Neural crest cell (in vitro differentiated cells): ENCODE measurements around the gene ARHGAP6. TPM values are rescaled to one million over a fixed set of nuclear protein-coding genes. Genes with fewer than 3 reads are reported as not detected.

ENCODE experiments used
- DNase-seq: peaks from one replicate; pipeline ENCODE4 v3.0.0; 2021; ENCODE audit warnings: low read depth, mixed read lengths, low spot score
- H3K27ac Mint-ChIP-seq: one replicate; pipeline ENCODE4 v1.8.0; 2021; ENCODE audit warnings: mild to moderate bottlenecking, mixed read lengths; ENCODE audit not compliant: unreplicated experiment
- H3K27me3 Mint-ChIP-seq: 2 replicates; pipeline ENCODE4 v1.8.0; 2021; ENCODE audit warnings: low read depth, mild to moderate bottlenecking, mixed read lengths
- H3K36me3 Mint-ChIP-seq: 2 replicates; pipeline ENCODE4 v1.8.0; 2021; ENCODE audit warnings: low read depth, mild to moderate bottlenecking, mixed read lengths
- H3K4me1 Mint-ChIP-seq: 2 replicates; pipeline ENCODE4 v1.8.0; 2021; ENCODE audit warnings: mixed read lengths
- H3K4me3 Mint-ChIP-seq: one replicate; pipeline ENCODE4 v1.8.0; 2021; ENCODE audit warnings: mild to moderate bottlenecking, mixed read lengths
- H3K9me3 Mint-ChIP-seq: 2 replicates; pipeline ENCODE4 v1.8.0; 2021; ENCODE audit warnings: mixed read lengths
- total RNA-seq: library from RNA; stranded (reverse); gene quantifications from 2 replicates; pipeline ENCODE4 v1.2.1, GENCODE V29; 2021
- TF ChIP-seq, protein P1 (sequence below): fragments of 200-600 bp; sonication (generic); conservative IDR thresholded peaks from 2 replicates; pipeline ENCODE4 v1.5.0; 2021; ENCODE audit warnings: antibody characterized with exemption, mild to moderate bottlenecking

ARHGAP6 gene
- total RNA-seq, 1 donor from 2014 or later = 2.7 TPM

DNA sequence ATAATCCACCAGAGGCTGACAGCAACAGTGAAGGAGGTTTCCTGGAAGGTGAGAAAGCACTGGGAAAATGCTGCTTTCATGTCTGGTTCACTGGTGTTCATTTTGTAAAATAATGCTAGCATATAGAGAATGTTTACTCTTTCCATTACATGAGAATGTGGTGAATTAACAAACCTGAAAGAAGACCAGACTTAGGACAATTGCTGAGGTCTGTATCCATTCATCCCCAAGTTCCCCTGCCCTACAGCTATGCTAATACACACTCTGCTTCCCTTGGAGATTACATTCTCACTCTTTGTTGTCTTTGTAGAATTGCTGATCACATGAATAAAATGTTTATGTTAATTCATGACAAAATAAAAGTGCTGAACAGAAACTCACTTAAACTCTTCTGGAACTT lies 99.5 kb downstream of the ARHGAP6 start:
- no peak for DNase-seq
- no peaks in the 10 kb centered on the region for H3K27me3 Mint-ChIP-seq
- H3K9me3 Mint-ChIP-seq = no peaks in the 10 kb centered on the region
- TF ChIP-seq, protein P1, sequence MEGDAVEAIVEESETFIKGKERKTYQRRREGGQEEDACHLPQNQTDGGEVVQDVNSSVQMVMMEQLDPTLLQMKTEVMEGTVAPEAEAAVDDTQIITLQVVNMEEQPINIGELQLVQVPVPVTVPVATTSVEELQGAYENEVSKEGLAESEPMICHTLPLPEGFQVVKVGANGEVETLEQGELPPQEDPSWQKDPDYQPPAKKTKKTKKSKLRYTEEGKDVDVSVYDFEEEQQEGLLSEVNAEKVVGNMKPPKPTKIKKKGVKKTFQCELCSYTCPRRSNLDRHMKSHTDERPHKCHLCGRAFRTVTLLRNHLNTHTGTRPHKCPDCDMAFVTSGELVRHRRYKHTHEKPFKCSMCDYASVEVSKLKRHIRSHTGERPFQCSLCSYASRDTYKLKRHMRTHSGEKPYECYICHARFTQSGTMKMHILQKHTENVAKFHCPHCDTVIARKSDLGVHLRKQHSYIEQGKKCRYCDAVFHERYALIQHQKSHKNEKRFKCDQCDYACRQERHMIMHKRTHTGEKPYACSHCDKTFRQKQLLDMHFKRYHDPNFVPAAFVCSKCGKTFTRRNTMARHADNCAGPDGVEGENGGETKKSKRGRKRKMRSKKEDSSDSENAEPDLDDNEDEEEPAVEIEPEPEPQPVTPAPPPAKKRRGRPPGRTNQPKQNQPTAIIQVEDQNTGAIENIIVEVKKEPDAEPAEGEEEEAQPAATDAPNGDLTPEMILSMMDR = no peak
- H3K27ac Mint-ChIP-seq = no peak overlapping the region
- no peaks in the 10 kb centered on the region for H3K36me3 Mint-ChIP-seq
- H3K4me3 Mint-ChIP-seq = no peak overlapping the region
- H3K4me1 Mint-ChIP-seq = no peaks in the 10 kb centered on the region

DNA sequence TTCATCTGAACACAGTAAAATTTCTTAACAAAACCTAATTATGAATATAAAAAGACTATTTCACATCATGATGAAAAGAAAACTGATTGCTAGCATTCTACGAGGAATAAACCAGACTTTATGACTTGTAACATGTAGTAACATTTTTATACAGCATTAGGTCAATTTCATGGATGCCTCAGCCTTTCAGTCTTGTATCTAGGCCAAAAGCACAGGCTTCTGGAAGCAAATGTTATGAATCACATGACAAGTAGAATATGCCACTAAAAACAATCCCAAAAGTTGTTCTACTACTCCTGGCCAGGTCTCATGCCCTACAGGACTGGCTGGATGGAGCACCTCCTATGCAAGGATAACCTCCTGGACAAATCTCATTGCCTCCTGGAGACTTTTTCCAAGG lies 101.2 kb downstream of the ARHGAP6 start:
- H3K36me3 Mint-ChIP-seq = no peaks in the 10 kb centered on the region
- no peak overlapping the region for H3K4me3 Mint-ChIP-seq
- no peaks in the 10 kb centered on the region for H3K4me1 Mint-ChIP-seq
- TF ChIP-seq, protein P1 = no peak
- no peak for DNase-seq
- H3K27ac Mint-ChIP-seq = no peak overlapping the region
- H3K9me3 Mint-ChIP-seq = no peaks in the 10 kb centered on the region
- H3K27me3 Mint-ChIP-seq = no peaks in the 10 kb centered on the region

DNA sequence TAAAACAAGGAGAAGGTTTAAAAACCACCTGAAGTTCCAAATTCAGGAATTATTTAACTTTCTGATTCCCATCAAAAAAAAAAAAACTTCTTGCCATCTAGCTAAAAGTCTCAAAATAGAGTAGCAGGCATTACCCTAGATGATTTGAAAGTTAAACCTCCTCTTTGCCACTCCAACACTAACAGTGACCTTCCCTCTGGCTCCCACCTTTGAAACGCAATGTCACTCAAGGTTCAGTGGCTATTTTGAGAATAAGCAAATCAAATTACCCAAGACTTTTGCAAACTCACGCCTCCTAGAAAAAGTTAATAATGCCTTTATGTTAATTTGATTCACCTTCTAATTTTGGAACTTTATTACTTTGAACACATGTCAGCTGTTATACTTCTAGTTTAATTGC lies 103.2 kb downstream of the ARHGAP6 start:
- no peaks in the 10 kb centered on the region for H3K27me3 Mint-ChIP-seq
- H3K4me1 Mint-ChIP-seq = no peaks in the 10 kb centered on the region
- no peak overlapping the region for H3K27ac Mint-ChIP-seq
- no peak overlapping the region for H3K4me3 Mint-ChIP-seq
- H3K9me3 Mint-ChIP-seq = peaks cover 10% of the 10 kb centered on the region
- no peak for DNase-seq
- TF ChIP-seq, protein P1 = no peak
- H3K36me3 Mint-ChIP-seq = no peaks in the 10 kb centered on the region

DNA sequence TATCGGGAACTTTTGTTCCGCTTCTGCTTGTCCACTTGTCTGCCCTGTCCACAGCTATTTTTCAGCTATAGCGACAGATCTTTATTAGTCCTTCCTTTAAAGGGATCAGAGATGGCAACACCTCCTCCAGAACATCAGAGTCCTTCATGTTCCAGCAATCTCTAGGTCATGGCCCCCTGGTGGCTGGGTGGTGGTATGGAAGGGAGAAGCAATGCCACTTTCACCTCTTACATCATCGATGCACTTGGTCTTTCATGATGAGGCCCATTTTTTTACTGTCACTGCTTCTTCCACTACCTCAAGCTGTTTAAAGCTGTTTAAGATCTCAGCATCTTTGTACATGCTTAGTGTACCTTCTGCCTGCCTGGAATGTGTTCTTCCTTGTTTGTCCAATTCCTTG lies 106.7 kb downstream of the ARHGAP6 start:
- Mint-ChIP-seq H3K27me3 (no peaks in the 10 kb centered on the region), H3K9me3 (peaks cover 12% of the 10 kb centered on the region)

DNA sequence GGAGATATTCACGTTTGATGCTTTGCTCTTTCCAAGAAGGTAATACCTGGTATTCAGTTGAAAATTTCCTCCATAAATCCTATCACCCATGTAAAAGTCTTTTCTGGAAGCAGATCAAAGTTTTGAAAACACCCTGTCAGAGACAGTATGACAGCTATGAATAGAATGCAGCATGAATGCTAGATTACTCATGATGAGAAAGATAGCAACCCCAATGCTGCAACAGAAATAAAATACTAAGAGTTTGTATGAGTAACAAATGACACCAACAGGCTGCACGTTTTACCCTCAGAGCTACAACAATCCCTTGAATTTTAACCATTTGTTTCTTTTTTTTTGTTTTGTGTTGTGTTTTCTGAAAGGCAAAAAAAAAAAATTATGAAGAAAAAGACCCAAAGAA lies 108.6 kb downstream of the ARHGAP6 start:
- Mint-ChIP-seq H3K27me3 (no peaks in the 10 kb centered on the region), H3K27ac (no peak overlapping the region), H3K36me3 (no peaks in the 10 kb centered on the region), H3K4me1 (no peaks in the 10 kb centered on the region), H3K4me3 (no peak overlapping the region), H3K9me3 (peaks cover 18% of the 10 kb centered on the region)
- no peak for DNase-seq
- TF ChIP-seq, protein P1 = no peak

More for the DNA sequence above, 106.7 kb downstream of the ARHGAP6 start:
- Mint-ChIP-seq H3K4me3 (no peak overlapping the region), H3K4me1 (no peaks in the 10 kb centered on the region), H3K36me3 (no peaks in the 10 kb centered on the region), H3K27ac (no peak overlapping the region)
- TF ChIP-seq, protein P1 = peak; percentile 49
- no peak for DNase-seq

DNA sequence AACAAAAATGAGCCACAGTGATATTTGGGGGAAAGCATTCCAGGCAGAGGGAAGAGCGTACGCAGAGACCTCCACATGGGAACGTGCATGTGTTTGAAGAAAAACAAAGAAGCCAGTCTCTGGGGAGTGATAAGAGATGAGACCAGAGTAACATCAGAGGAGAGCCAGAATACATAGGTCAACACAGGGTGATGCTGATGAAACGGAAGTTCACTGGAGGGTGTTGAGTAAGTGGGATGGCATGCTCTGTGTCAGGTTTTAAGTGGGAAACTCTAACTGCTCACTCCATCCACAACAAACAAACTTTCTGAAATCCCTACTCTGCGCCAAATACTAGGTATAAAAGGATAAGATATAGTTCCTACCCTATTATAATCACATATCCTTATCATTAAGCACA lies 110.0 kb downstream of the ARHGAP6 start:
- no peaks in the 10 kb centered on the region for H3K36me3 Mint-ChIP-seq

More for the DNA sequence above, 110.0 kb downstream of the ARHGAP6 start:
- no peak for DNase-seq
- Mint-ChIP-seq H3K9me3 (peaks cover 20% of the 10 kb centered on the region), H3K27ac (no peak overlapping the region), H3K4me3 (no peak overlapping the region), H3K27me3 (no peaks in the 10 kb centered on the region), H3K4me1 (no peaks in the 10 kb centered on the region)
- TF ChIP-seq, protein P1 = no peak
